GM23338 (cell line): ENCODE data around the gene ANO5.

Experiments
- CREB1 ChIP-seq: fragments of 250-450 bp; sonication (Bioruptor Pico); IDR thresholded peaks from 2 replicates; pipeline ENCODE4 v1.5.0; 2020; ENCODE audit warnings: low read depth, mild to moderate bottlenecking, moderate library complexity
- CTCF ChIP-seq, 2 experiments: fragments of 200-600 bp in 1 of 2; sonication (generic) in 1 of 2; conservative IDR thresholded peaks; 2 replicates each; pipeline versions ENCODE4 v1.5.1 to v1.6.1; 2016 to 2017; ENCODE audit warnings: antibody characterized with exemption in 2 of 2, low read depth in 2 of 2, mild to moderate bottlenecking in 2 of 2, moderate library complexity in 1 of 2
- ETS1 ChIP-seq: IDR thresholded peaks from 2 replicates; pipeline ENCODE4 v1.6.1; 2016; ENCODE audit warnings: antibody characterized with exemption
- EZH2 ChIP-seq: fragments of 200-600 bp; sonication (generic); IDR thresholded peaks from one replicate; pipeline ENCODE4 v1.8.0; 2017; ENCODE audit warnings: antibody characterized with exemption, mild to moderate bottlenecking, low read depth; ENCODE audit not compliant: unreplicated experiment
- EZH2phosphoT487 ChIP-seq: fragments of 200-600 bp; sonication (generic); IDR thresholded peaks from one replicate; pipeline ENCODE4 v1.8.1; 2018; ENCODE audit warnings: antibody characterized with exemption; ENCODE audit not compliant: unreplicated experiment
- JUNB ChIP-seq: IDR thresholded peaks from one replicate; pipeline ENCODE4 v1.6.1; 2016; ENCODE audit warnings: antibody characterized with exemption; ENCODE audit not compliant: unreplicated experiment
- NANOG ChIP-seq: IDR thresholded peaks from 2 replicates; pipeline ENCODE4 v1.6.1; 2016; ENCODE audit warnings: antibody characterized with exemption, borderline replicate concordance
- POLR2AphosphoS5 ChIP-seq: IDR thresholded peaks from 2 replicates; pipeline ENCODE4 v1.6.1; 2016; ENCODE audit warnings: antibody characterized with exemption, low read depth
- REST ChIP-seq: IDR thresholded peaks from one replicate; pipeline ENCODE4 v1.6.1; 2018; ENCODE audit warnings: antibody characterized with exemption; ENCODE audit not compliant: unreplicated experiment
- STAT1 ChIP-seq: IDR thresholded peaks from one replicate; pipeline ENCODE4 v1.6.1; 2016; ENCODE audit warnings: antibody characterized with exemption; ENCODE audit not compliant: unreplicated experiment
- ZNF114 ChIP-seq: fragments of 250-450 bp; sonication (Bioruptor Pico); IDR thresholded peaks from 2 replicates; pipeline ENCODE4 v1.5.0; 2020; ENCODE audit warnings: mild to moderate bottlenecking, moderate library complexity
- ZNF331 ChIP-seq: fragments of 250-450 bp; sonication (Bioruptor Pico); IDR thresholded peaks from 2 replicates; pipeline ENCODE4 v1.5.0; 2020; ENCODE audit warnings: low read depth, mild to moderate bottlenecking, moderate library complexity

GRCh38 chr11:22331771-22332170 is 138.9 kb downstream of the ANO5 start:
- TF ChIP-seq CTCF (conservative IDR thresholded peaks at IDR 0.05; ENCODE audit: low read depth in 2 of 2) (peak in 1 of 2 experiments; percentile 33; a peak in 1 of 4 replicates), STAT1 (no peak), POLR2AphosphoS5 (no peak), EZH2 (no peak), REST (no peak), JUNB (no peak), CREB1 (CRISPR knock-in tag) (no peak), EZH2phosphoT487 (no peak), NANOG (no peak), ZNF331 (CRISPR knock-in tag) (no peak), ETS1 (no peak), ZNF114 (CRISPR knock-in tag) (no peak)
